Measurements from ENCODE around the gene PLA2G2E.

DNA sequence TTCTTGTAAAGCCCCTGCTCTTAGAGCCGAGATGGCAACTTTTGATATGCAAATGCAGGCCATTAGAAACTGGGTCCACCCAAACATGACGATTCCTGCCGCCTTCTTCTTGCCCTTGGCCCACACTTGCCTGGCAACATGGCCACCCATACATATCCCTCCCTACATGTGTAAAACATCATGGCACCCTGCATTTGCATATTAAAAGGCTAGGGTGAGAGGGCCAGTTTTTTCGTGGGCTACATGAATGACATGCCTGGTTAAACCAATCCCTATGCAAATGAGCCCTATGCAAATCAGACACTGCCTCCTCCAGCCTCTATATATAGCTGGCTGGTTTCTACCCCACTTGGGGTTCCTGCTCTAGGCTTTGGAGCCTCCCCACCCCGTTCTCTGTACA lies 37.2 kb upstream of the PLA2G2E start:
- TF ChIP-seq, protein P1, sequence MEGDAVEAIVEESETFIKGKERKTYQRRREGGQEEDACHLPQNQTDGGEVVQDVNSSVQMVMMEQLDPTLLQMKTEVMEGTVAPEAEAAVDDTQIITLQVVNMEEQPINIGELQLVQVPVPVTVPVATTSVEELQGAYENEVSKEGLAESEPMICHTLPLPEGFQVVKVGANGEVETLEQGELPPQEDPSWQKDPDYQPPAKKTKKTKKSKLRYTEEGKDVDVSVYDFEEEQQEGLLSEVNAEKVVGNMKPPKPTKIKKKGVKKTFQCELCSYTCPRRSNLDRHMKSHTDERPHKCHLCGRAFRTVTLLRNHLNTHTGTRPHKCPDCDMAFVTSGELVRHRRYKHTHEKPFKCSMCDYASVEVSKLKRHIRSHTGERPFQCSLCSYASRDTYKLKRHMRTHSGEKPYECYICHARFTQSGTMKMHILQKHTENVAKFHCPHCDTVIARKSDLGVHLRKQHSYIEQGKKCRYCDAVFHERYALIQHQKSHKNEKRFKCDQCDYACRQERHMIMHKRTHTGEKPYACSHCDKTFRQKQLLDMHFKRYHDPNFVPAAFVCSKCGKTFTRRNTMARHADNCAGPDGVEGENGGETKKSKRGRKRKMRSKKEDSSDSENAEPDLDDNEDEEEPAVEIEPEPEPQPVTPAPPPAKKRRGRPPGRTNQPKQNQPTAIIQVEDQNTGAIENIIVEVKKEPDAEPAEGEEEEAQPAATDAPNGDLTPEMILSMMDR (IDR thresholded peaks at IDR 0.05) = no peak
- no peak for TF ChIP-seq POLR2A (IDR thresholded peaks at IDR 0.05)

Data from Peyer's patch (tissue), 4 donors.